ENCODE data around the gene SIK3. TPM values are rescaled to one million over a fixed set of nuclear protein-coding genes. Genes with fewer than 3 reads are reported as not detected.

SIK3 gene
- total RNA-seq, 1 experiment from 2014 or later = 31.4 TPM

DNA sequence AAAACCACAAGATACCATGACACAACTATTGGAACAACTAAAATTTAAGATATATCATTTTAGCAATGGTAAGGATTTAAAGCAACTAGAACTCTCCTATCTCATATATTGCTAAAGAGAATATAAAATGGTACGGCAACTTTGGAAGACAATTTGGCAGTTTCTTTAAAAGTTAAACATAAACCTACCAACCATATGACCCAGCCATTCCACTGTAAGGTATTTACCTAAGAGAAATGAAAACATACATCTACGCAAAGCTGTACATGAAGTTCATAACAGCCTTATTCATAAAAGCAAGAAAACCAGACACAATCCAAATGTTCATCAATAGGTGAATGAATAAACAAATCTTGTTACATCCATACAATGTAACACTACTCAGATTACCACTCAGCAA lies 31.3 kb downstream of the SIK3 start:
- no peaks in the 10 kb centered on the region for H4K20me1 ChIP-seq (ENCODE audit: control insufficient read depth, insufficient read depth, insufficient read length)
- H2AK5ac ChIP-seq (ENCODE audit: insufficient read length, low read length) = no peak overlapping the region
- H4K5ac ChIP-seq (ENCODE audit: insufficient read length, low read depth, low read length) = no peak overlapping the region
- H3K9me3 Mint-ChIP-seq = no peaks in the 10 kb centered on the region
- H3K23ac ChIP-seq (ENCODE audit: insufficient read length, low read depth, low read length) = no peak overlapping the region
- H2BK120ac ChIP-seq (ENCODE audit: low read depth, low read length, poor library complexity, severe bottlenecking) = no peak overlapping the region
- H3K4ac ChIP-seq (ENCODE audit: low read depth, low read length) = no peak overlapping the region
- TF ChIP-seq CTCF (conservative IDR thresholded peaks at IDR 0.05) = no peak
- no peaks in the 10 kb centered on the region for H3K79me1 ChIP-seq (ENCODE audit: insufficient read depth, low read depth, low read length, poor library complexity, severe bottlenecking)
- DNase-seq = no peak
- H3K9me3 ChIP-seq (ENCODE audit: control insufficient read depth, low read depth, low read length) = no peaks in the 10 kb centered on the region
- H3K27ac ChIP-seq (ENCODE audit: insufficient read length, low read depth, low read length) = no peak overlapping the region
- H3K4me1 ChIP-seq (ENCODE audit: insufficient read depth, low read length) = no peaks in the 10 kb centered on the region; the same call in 1 of the 2 replicates
- no peak overlapping the region for H3K4me2 ChIP-seq (ENCODE audit: insufficient read depth, insufficient read length, low read length)
- H2BK5ac ChIP-seq (ENCODE audit: insufficient read length, low read length) = no peak overlapping the region
- no peak overlapping the region for H3K14ac ChIP-seq (ENCODE audit: insufficient read depth, low read length)
- H3K9ac ChIP-seq (ENCODE audit: extremely low read depth, insufficient read length, low read length) = no peak overlapping the region
- H2BK15ac ChIP-seq (ENCODE audit: low read depth, low read length) = no peak overlapping the region
- no peak overlapping the region for H3T11ph ChIP-seq (ENCODE audit: low read length)
- H3K79me2 ChIP-seq (ENCODE audit: insufficient read depth, low read length) = peaks cover 2% of the 10 kb centered on the region; the same call in 1 of the 2 replicates
- no peaks in the 10 kb centered on the region for H3K27me3 Mint-ChIP-seq (ENCODE audit: low read depth)
- H3K4me1 Mint-ChIP-seq = peaks cover 15 to 17% of the 10 kb centered on the region in 2 experiments
- H4K91ac ChIP-seq (ENCODE audit: insufficient read length, low read depth, low read length) = no peak overlapping the region
- peaks cover 0 to 4% (median 2%) of the 10 kb centered on the region in 3 experiments; a peak in 3 of 7 replicates for H3K36me3 Mint-ChIP-seq (ENCODE audit: insufficient read depth in 1 of 3, low read depth in 3 of 3)
- H4K8ac ChIP-seq (replicated peaks; ENCODE audit: insufficient read length, low read depth, low read length) = no peak overlapping the region
- H3K18ac ChIP-seq (ENCODE audit: insufficient read length, low read depth, low read length) = no peak overlapping the region
- H3K56ac ChIP-seq (ENCODE audit: insufficient read length, low read depth, low read length) = no peak overlapping the region
- no peak overlapping the region for H2BK20ac ChIP-seq (ENCODE audit: low read depth, low read length, poor library complexity, severe bottlenecking)
- no peak overlapping the region for H2AFZ ChIP-seq (ENCODE audit: low read length)
- WGBS (ENCODE audit: extremely low coverage, insufficient read length, low lambda C conversion rate) = no CpG with 5 or more reads among the region's 2 CpGs
- H3K4me3 Mint-ChIP-seq = no peak overlapping the region
- no peaks in the 10 kb centered on the region for H3K23me2 ChIP-seq (ENCODE audit: insufficient read length, low read depth, low read length, poor library complexity, severe bottlenecking)
- 0 out of 7 replicates have a peak overlapping the region, but pooled peaks of 1 of the 3 experiments have one; percentile 19 for H3K27ac Mint-ChIP-seq
- no peak overlapping the region for H2BK12ac ChIP-seq (ENCODE audit: insufficient read length, low read depth, low read length)
- no peaks in the 10 kb centered on the region for H3K27me3 ChIP-seq (ENCODE audit: insufficient read depth, low read length)
